DOHH2 (cell line): ENCODE measurements around the gene GPR108.

ENCODE experiments used
- H3F3A ChIP-seq: fragments of 200-600 bp; sonication (generic), shearing (Covaris generic); 2 replicates; pipeline ENCODE4 v1.6.0; 2016; ENCODE audit warnings: antibody characterized with exemption, mild to moderate bottlenecking; ENCODE audit not compliant: control insufficient read depth, insufficient read depth
- H3K27ac ChIP-seq: fragments of 200-600 bp; sonication (generic); 2 replicates; pipeline ENCODE4 v1.5.1; 2014; ENCODE audit warnings: low read depth, mild to moderate bottlenecking, low read length, moderate library complexity
- H3K27me3 ChIP-seq: fragments of 200-600 bp; sonication (generic); 2 replicates; pipeline ENCODE4 v1.6.1; 2014; ENCODE audit warnings: mild to moderate bottlenecking, low read length, mixed read lengths; ENCODE audit not compliant: control insufficient read depth
- H3K36me3 ChIP-seq: fragments of 200-600 bp; sonication (generic); 2 replicates; pipeline ENCODE4 v1.6.1; 2014; ENCODE audit warnings: mild to moderate bottlenecking, low read length, moderate library complexity, mixed read lengths; ENCODE audit not compliant: control insufficient read depth
- H3K4me1 ChIP-seq: fragments of 200-600 bp; sonication (generic); 2 replicates; pipeline ENCODE4 v1.6.1; 2014; ENCODE audit warnings: mild to moderate bottlenecking, low read length, mixed read lengths; ENCODE audit not compliant: control insufficient read depth
- H3K4me2 ChIP-seq: fragments of 200-600 bp; sonication (generic); 2 replicates; pipeline ENCODE4 v1.6.0; 2014; ENCODE audit warnings: mild to moderate bottlenecking, low read length, moderate library complexity
- H3K4me3 ChIP-seq: fragments of 200-600 bp; sonication (generic); 2 replicates; pipeline ENCODE4 v1.5.1; 2014; ENCODE audit warnings: mild to moderate bottlenecking, low read length, mixed read lengths
- H3K79me2 ChIP-seq: fragments of 200-600 bp; sonication (generic); 2 replicates; pipeline ENCODE4 v1.6.1; 2014; ENCODE audit warnings: mild to moderate bottlenecking, low read length, mixed read lengths; ENCODE audit not compliant: control insufficient read depth
- H3K9me2 ChIP-seq: fragments of 200-600 bp; sonication (generic); replicated peaks from 2 replicates; pipeline ENCODE4 v1.6.1; 2014; ENCODE audit warnings: mild to moderate bottlenecking, low read length, mixed read lengths; ENCODE audit not compliant: control insufficient read depth
- H3K9me3 ChIP-seq: fragments of 200-600 bp; sonication (generic); 2 replicates; pipeline ENCODE4 v1.6.1; 2014; ENCODE audit warnings: antibody characterized with exemption, low read length, mixed read lengths; ENCODE audit not compliant: control insufficient read depth, insufficient read depth
- H4K20me1 ChIP-seq: fragments of 200-600 bp; sonication (generic); 2 replicates; pipeline ENCODE4 v1.6.0; 2014; ENCODE audit warnings: low read depth, mild to moderate bottlenecking, antibody characterized with exemption, low read length, moderate library complexity; ENCODE audit not compliant: control insufficient read depth, insufficient read depth
- CTCF ChIP-seq: fragments of 200-600 bp; sonication (generic); IDR thresholded peaks from one replicate; pipeline ENCODE4 v1.5.1; 2014; ENCODE audit warnings: antibody characterized with exemption, mild to moderate bottlenecking, low read depth, low read length; ENCODE audit not compliant: poor library complexity, severe bottlenecking
- EZH2phosphoT487 ChIP-seq: fragments of 200-600 bp; sonication (generic); IDR thresholded peaks from 2 replicates; pipeline ENCODE4 v1.6.1; 2017; ENCODE audit warnings: borderline replicate concordance, mild to moderate bottlenecking, antibody characterized with exemption, low read length, moderate library complexity, mixed read lengths

GPR108 gene

GRCh38 chr19:6711605-6712004 lies 25.8 kb downstream of the GPR108 start:
- no peaks in the 10 kb centered on the region for H3K9me3 ChIP-seq
- H3K27me3 ChIP-seq, result peaks cover 10% of the 10 kb centered on the region
- TF ChIP-seq EZH2phosphoT487 (no peak), CTCF (no peak)
- no peak overlapping the region for H3K27ac ChIP-seq
- H4K20me1 ChIP-seq, result no peaks in the 10 kb centered on the region
- H3K79me2 ChIP-seq, result no peaks in the 10 kb centered on the region
- 0 out of 2 replicates have a peak, but pooled peaks cover 2% of the 10 kb centered on the region for H3F3A ChIP-seq
- no peaks in the 10 kb centered on the region for H3K4me1 ChIP-seq
- no peak overlapping the region for H3K4me2 ChIP-seq
- H3K36me3 ChIP-seq, result no peaks in the 10 kb centered on the region
- H3K9me2 ChIP-seq, result no peaks in the 10 kb centered on the region
- H3K4me3 ChIP-seq, result no peak overlapping the region

- Histone ChIP-seq H3K27me3 (peaks cover 10% of the 10 kb centered on the region), H4K20me1 (no peaks in the 10 kb centered on the region)
Observed at GRCh38 chr19:6711078-6711361, 26.4 kb downstream of the GPR108 start.

GRCh38 chr19:6710273-6711077 lies 26.9 kb downstream of the GPR108 start:
- no peaks in the 10 kb centered on the region for H3K9me2 ChIP-seq
- H3K79me2 ChIP-seq, result no peaks in the 10 kb centered on the region
- peaks cover 10% of the 10 kb centered on the region for H3K27me3 ChIP-seq
- H3K4me3 ChIP-seq, result no peak overlapping the region
- no peaks in the 10 kb centered on the region for H3K36me3 ChIP-seq
- H3F3A ChIP-seq, result no peaks in the 10 kb centered on the region
- no peak overlapping the region for H3K27ac ChIP-seq
- H3K4me1 ChIP-seq, result no peaks in the 10 kb centered on the region
- no peak for TF ChIP-seq CTCF
- no peak for TF ChIP-seq EZH2phosphoT487
- H3K9me3 ChIP-seq, result no peaks in the 10 kb centered on the region
- no peaks in the 10 kb centered on the region for H4K20me1 ChIP-seq
- H3K4me2 ChIP-seq, result no peak overlapping the region

More at GRCh38 chr19:6711078-6711361, 26.4 kb downstream of the GPR108 start:
- H3F3A ChIP-seq, result no peaks in the 10 kb centered on the region
- no peak overlapping the region for H3K27ac ChIP-seq
- H3K4me2 ChIP-seq, result no peak overlapping the region
- TF ChIP-seq EZH2phosphoT487 (no peak), CTCF (no peak)
- H3K79me2 ChIP-seq, result no peaks in the 10 kb centered on the region
- no peaks in the 10 kb centered on the region for H3K9me3 ChIP-seq
- no peaks in the 10 kb centered on the region for H3K36me3 ChIP-seq
- H3K9me2 ChIP-seq, result no peaks in the 10 kb centered on the region
- H3K4me3 ChIP-seq, result no peak overlapping the region
- no peaks in the 10 kb centered on the region for H3K4me1 ChIP-seq
